ENCODE data around the gene TSNAXIP1.

Gene TSNAXIP1

GRCh38 chr16:67806428-67807147 is at the start of gene TSNAXIP1, which contains the start of gene RANBP10:
TSS of gene TSNAXIP1 (plus strand) at chr16:67806889. CDS start at chr16:67807150, 261 bp downstream.
TSS of gene RANBP10 (minus strand) at chr16:67806560. CDS start at chr16:67806536, 24 bp downstream.
- peak; percentile 97 for DNase-seq

GRCh38 chr16:67758006-67758405 is 48.7 kb upstream of the TSNAXIP1 start:
- no peak for DNase-seq

- DNase-seq, result no peak
Observed at GRCh38 chr16:67758966-67759365, 47.7 kb upstream of the TSNAXIP1 start.

GRCh38 chr16:67760206-67760955 is 46.3 kb upstream of the TSNAXIP1 start:
- DNase-seq, result no peak

- no peak for DNase-seq
Observed at GRCh38 chr16:67760956-67761230, 45.8 kb upstream of the TSNAXIP1 start.

- DNase-seq, result no peak
Observed at GRCh38 chr16:67761924-67762323, 44.8 kb upstream of the TSNAXIP1 start.

GRCh38 chr16:67762385-67762784 is 44.3 kb upstream of the TSNAXIP1 start:
- DNase-seq, result no peak

GRCh38 chr16:67763066-67763465 is 43.6 kb upstream of the TSNAXIP1 start:
- no peak for DNase-seq

- no peak for DNase-seq
Observed at GRCh38 chr16:67764158-67764667, 42.5 kb upstream of the TSNAXIP1 start.

- DNase-seq, result no peak
Observed at GRCh38 chr16:67766291-67766690, 40.4 kb upstream of the TSNAXIP1 start.

- DNase-seq, result no peak
Observed at GRCh38 chr16:67767953-67768352, 38.7 kb upstream of the TSNAXIP1 start.

- no peak for DNase-seq
Observed at GRCh38 chr16:67770346-67770991, 36.2 kb upstream of the TSNAXIP1 start.

- DNase-seq, result no peak
Observed at GRCh38 chr16:67773099-67773498, 33.6 kb upstream of the TSNAXIP1 start.

GRCh38 chr16:67773569-67774456 is 32.9 kb upstream of the TSNAXIP1 start:
- DNase-seq, result no peak

- DNase-seq, result no peak
Observed at GRCh38 chr16:67774457-67774853, 32.2 kb upstream of the TSNAXIP1 start.

GRCh38 chr16:67775273-67775672 is 31.4 kb upstream of the TSNAXIP1 start:
- DNase-seq, result no peak

- DNase-seq, result no peak
Observed at GRCh38 chr16:67779256-67780014, 27.3 kb upstream of the TSNAXIP1 start.

GRCh38 chr16:67780847-67781564 is 25.7 kb upstream of the TSNAXIP1 start:
- DNase-seq, result no peak

- DNase-seq, result no peak
Observed at GRCh38 chr16:67781565-67781921, 25.1 kb upstream of the TSNAXIP1 start.

- DNase-seq, result no peak
Observed at GRCh38 chr16:67782567-67783352, 23.9 kb upstream of the TSNAXIP1 start.

GRCh38 chr16:67783353-67783725 is 23.4 kb upstream of the TSNAXIP1 start:
- no peak for DNase-seq

Data from activated naive CD4-positive, alpha-beta T cell treated with Interleukin-2 at 50 U/mL for 16 hours (primary cell).